Keratinocyte (primary cell): ENCODE data around the gene LCORL. TPM values are rescaled to one million over a fixed set of nuclear protein-coding genes. Genes with fewer than 3 reads are reported as not detected.

Source experiments
- DNase-seq: peaks from one replicate; pipeline ENCODE4 v3.0.0-alpha.2; 2011; ENCODE audit warnings: low read depth, missing footprints, low spot score
- FAIRE-seq: peaks from 2 replicates; lab custom pipeline; 2011; peaks lifted over from hg19 to GRCh38; lab: Jason Lieb, UNC
- H2AFZ ChIP-seq: 2 replicates; pipeline ENCODE4 v1.6.0; 2012; ENCODE audit warnings: low read length, control low read depth, inconsistent platforms; ENCODE audit not compliant: control insufficient read depth
- H3K27ac ChIP-seq: 2 replicates; pipeline ENCODE4 v1.5.1; 2011; ENCODE audit warnings: low read length; ENCODE audit not compliant: control insufficient read depth, insufficient read depth
- H3K27me3 ChIP-seq: 3 replicates; pipeline ENCODE4 v1.6.0; 2011; ENCODE audit warnings: low read length; ENCODE audit not compliant: control insufficient read depth, insufficient read depth; ENCODE audit errors: extremely low read depth
- H3K36me3 ChIP-seq, 2 experiments: 2 replicates in 1 of 2; 3 replicates in 1 of 2; pipeline ENCODE4 v1.5.1; 2011; ENCODE audit warnings: low read length in 2 of 2, mild to moderate bottlenecking in 1 of 2; ENCODE audit not compliant: control insufficient read depth in 2 of 2, insufficient read depth in 2 of 2; ENCODE audit errors: extremely low read depth in 1 of 2
- H3K4me1 ChIP-seq: 3 replicates; pipeline ENCODE4 v1.5.1; 2011; ENCODE audit warnings: low read length; ENCODE audit not compliant: control insufficient read depth, insufficient read depth; ENCODE audit errors: extremely low read depth
- H3K4me2 ChIP-seq: 3 replicates; pipeline ENCODE4 v1.6.0; 2011; ENCODE audit warnings: low read depth, low read length; ENCODE audit not compliant: control insufficient read depth, insufficient read depth; ENCODE audit errors: extremely low read depth
- H3K4me3 ChIP-seq, 3 experiments: fragments of 200-600 bp in 1 of 3; sonication (generic) in 1 of 3; 2 replicates in 2 of 3; 3 replicates in 1 of 3; pipeline ENCODE4 v1.5.1; 2011 to 2016; ENCODE audit warnings: low read length in 3 of 3, mild to moderate bottlenecking in 3 of 3, control low read depth in 2 of 3, inconsistent platforms in 1 of 3, low read depth in 1 of 3, mixed read lengths in 1 of 3, mixed run types in 1 of 3, moderate library complexity in 1 of 3; ENCODE audit not compliant: control insufficient read depth in 2 of 3, insufficient read depth in 2 of 3; ENCODE audit errors: extremely low read depth in 1 of 3
- H3K79me2 ChIP-seq: 2 replicates; pipeline ENCODE4 v1.6.0; 2012; ENCODE audit warnings: low read length; ENCODE audit not compliant: control insufficient read depth, insufficient read depth
- H3K9ac ChIP-seq: 3 replicates; pipeline ENCODE4 v1.6.0; 2011; ENCODE audit warnings: low read length; ENCODE audit not compliant: control insufficient read depth, insufficient read depth; ENCODE audit errors: extremely low read depth
- H3K9me1 ChIP-seq: 3 replicates; pipeline ENCODE4 v1.6.0; 2011; ENCODE audit warnings: low read length; ENCODE audit not compliant: control insufficient read depth, insufficient read depth; ENCODE audit errors: extremely low read depth
- H3K9me3 ChIP-seq: 2 replicates; pipeline ENCODE4 v1.5.1; 2012; ENCODE audit warnings: low read depth, low read length; ENCODE audit not compliant: control insufficient read depth
- H4K20me1 ChIP-seq: 3 replicates; pipeline ENCODE4 v1.6.0; 2011; ENCODE audit warnings: low read length; ENCODE audit not compliant: control insufficient read depth, insufficient read depth; ENCODE audit errors: extremely low read depth
- dilution Hi-C: fragments of 300-500 bp; cut with MboI; formaldehyde crosslinking; loops from one replicate; pipeline ENCODE4 v1.7.0; 2020; ENCODE audit warnings: low sequenced_read_pairs; ENCODE audit not compliant: extremely low pct_ligation_motif_present
- polyA plus RNA-seq, 5 experiments: library from polyadenylated mRNA; depleted of rRNA in 3 of 5; stranded (reverse) in 3 of 5; stranded (forward) in 1 of 5; unstranded in 1 of 5; fragments of >200 nt; gene quantifications; 1 replicate in 1 of 5; 2 replicates in 3 of 5; 3 replicates in 1 of 5; pipeline versions ENCODE4 v1.2.1 to v1.2.3, GENCODE V29; 2011 to 2012; ENCODE audit warnings: missing spikeins in 2 of 5, low read depth in 1 of 5, low replicate concordance in 1 of 5
- TF ChIP-seq, protein P1 (sequence below), 3 experiments: IDR thresholded peaks in 1 of 3; conservative IDR thresholded peaks in 1 of 3; optimal IDR thresholded peaks in 1 of 3; 2 replicates in 2 of 3; 3 replicates in 1 of 3; pipeline versions ENCODE3 to v1.5.1; 2011; ENCODE audit warnings: low read length in 3 of 3, mild to moderate bottlenecking in 3 of 3, moderate library complexity in 2 of 3, control low read depth in 1 of 3, inconsistent platforms in 1 of 3; ENCODE audit not compliant: insufficient read depth in 2 of 3; ENCODE audit errors: extremely low read depth in 1 of 3

LCORL gene
- polyA plus RNA-seq, 1 donor (not counting 4 experiments of a cell fraction or from before 2014, with no cell fraction given) = 3.3 TPM

DNA sequence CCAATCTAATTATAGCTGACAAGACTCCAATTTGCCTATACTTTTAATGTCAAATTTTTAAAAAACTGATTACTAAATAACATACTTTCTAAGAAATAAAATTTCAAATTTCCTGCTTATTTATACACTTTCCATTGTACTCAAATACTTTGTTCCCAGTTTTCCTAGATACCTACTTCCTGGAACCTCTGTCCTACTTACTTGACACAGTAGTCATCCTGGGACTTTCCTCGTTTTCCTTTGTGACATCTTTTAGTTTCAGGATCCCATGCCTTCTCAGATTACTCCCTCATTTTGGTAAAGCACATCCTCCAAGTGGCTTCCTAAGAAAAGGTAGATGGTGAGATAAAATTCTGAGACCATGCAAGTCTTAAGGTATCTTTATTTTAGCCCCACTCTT is 226.8 kb downstream of the LCORL start:
- Histone ChIP-seq H3K27ac (no peak overlapping the region), H2AFZ (no peak overlapping the region), H3K4me1 (no peaks in the 10 kb centered on the region), H4K20me1 (no peaks in the 10 kb centered on the region), H3K9ac (no peak overlapping the region), H3K4me3 (no peak overlapping the region), H3K27me3 (no peaks in the 10 kb centered on the region), H3K36me3 (peaks cover 0 to 3% of the 10 kb centered on the region in 2 experiments), H3K4me2 (no peak overlapping the region), H3K9me1 (no peaks in the 10 kb centered on the region), H3K79me2 (no peaks in the 10 kb centered on the region), H3K9me3 (no peaks in the 10 kb centered on the region)
- dilution Hi-C loops = no loop called here
- DNase-seq = no peak
- FAIRE-seq = no peak
- TF ChIP-seq, protein P1, sequence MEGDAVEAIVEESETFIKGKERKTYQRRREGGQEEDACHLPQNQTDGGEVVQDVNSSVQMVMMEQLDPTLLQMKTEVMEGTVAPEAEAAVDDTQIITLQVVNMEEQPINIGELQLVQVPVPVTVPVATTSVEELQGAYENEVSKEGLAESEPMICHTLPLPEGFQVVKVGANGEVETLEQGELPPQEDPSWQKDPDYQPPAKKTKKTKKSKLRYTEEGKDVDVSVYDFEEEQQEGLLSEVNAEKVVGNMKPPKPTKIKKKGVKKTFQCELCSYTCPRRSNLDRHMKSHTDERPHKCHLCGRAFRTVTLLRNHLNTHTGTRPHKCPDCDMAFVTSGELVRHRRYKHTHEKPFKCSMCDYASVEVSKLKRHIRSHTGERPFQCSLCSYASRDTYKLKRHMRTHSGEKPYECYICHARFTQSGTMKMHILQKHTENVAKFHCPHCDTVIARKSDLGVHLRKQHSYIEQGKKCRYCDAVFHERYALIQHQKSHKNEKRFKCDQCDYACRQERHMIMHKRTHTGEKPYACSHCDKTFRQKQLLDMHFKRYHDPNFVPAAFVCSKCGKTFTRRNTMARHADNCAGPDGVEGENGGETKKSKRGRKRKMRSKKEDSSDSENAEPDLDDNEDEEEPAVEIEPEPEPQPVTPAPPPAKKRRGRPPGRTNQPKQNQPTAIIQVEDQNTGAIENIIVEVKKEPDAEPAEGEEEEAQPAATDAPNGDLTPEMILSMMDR (optimal IDR thresholded peaks at IDR 0.05 in 1 of 3, IDR thresholded peaks at IDR 0.05 in 1 of 3, conservative IDR thresholded peaks at IDR 0.05 in 1 of 3; ENCODE audit: extremely low read depth in 1 of 3, insufficient read depth in 2 of 3, low read length in 3 of 3) = no peak

Other genes with a start within 250 kb of the LCORL start
- 0.01 TPM in 3 replicates for gene FAM184B, start 240.1 kb downstream of the LCORL start, polyA plus RNA-seq
- gene DCAF16, start 211.0 kb downstream of the LCORL start, polyA plus RNA-seq = 13.0 to 16.2 TPM (median 13.8 TPM) in 3 replicates
- gene NCAPG, start 210.8 kb downstream of the LCORL start, polyA plus RNA-seq = 1.8 to 18.0 TPM (median 8.8 TPM) in 3 replicates